HG02852 (cell line): ENCODE results near the gene PEX14.

Source experiments
- ATAC-seq: cut with Tn5 transposase; IDR thresholded peaks from one replicate; pipeline ENCODE4 v1.9.1; 2021; ENCODE audit warnings: mild to moderate bottlenecking, moderate library complexity; ENCODE audit not compliant: unreplicated experiment

The PEX14 gene

GRCh38 chr1:10613861-10614260 lies 139.1 kb downstream of the PEX14 start:
- no peak for ATAC-seq

- no peak for ATAC-seq
Measured at GRCh38 chr1:10614377-10615225, 139.9 kb downstream of the PEX14 start.

GRCh38 chr1:10615332-10615731 lies 140.6 kb downstream of the PEX14 start:
- no peak for ATAC-seq

- no peak for ATAC-seq
Measured at GRCh38 chr1:10615932-10616671, 141.4 kb downstream of the PEX14 start.

- no peak for ATAC-seq
Measured at GRCh38 chr1:10616696-10617095, 141.9 kb downstream of the PEX14 start.

GRCh38 chr1:10617318-10617717 lies 142.6 kb downstream of the PEX14 start:
- no peak for ATAC-seq

- no peak for ATAC-seq
Measured at GRCh38 chr1:10617931-10618885, 143.5 kb downstream of the PEX14 start.

- no peak for ATAC-seq
Measured at GRCh38 chr1:10620776-10621175, 146.0 kb downstream of the PEX14 start.

- no peak for ATAC-seq
Measured at GRCh38 chr1:10621906-10622305, 147.2 kb downstream of the PEX14 start.

GRCh38 chr1:10622910-10623685 lies 148.3 kb downstream of the PEX14 start:
- no peak for ATAC-seq

- ATAC-seq: no peak
Measured at GRCh38 chr1:10623686-10624145, 149.0 kb downstream of the PEX14 start.

- no peak for ATAC-seq
Measured at GRCh38 chr1:10624256-10625050, 149.7 kb downstream of the PEX14 start.

- no peak for ATAC-seq
Measured at GRCh38 chr1:10625076-10625475, 150.3 kb downstream of the PEX14 start.

GRCh38 chr1:10625554-10625953 lies 150.8 kb downstream of the PEX14 start:
- no peak for ATAC-seq

- ATAC-seq: no peak
Measured at GRCh38 chr1:10626131-10626731, 151.5 kb downstream of the PEX14 start.

- no peak for ATAC-seq
Measured at GRCh38 chr1:10626791-10627410, 152.2 kb downstream of the PEX14 start.

- no peak for ATAC-seq
Measured at GRCh38 chr1:10628685-10629084, 153.9 kb downstream of the PEX14 start.

- no peak for ATAC-seq
Measured at GRCh38 chr1:10629091-10629815, 154.5 kb downstream of the PEX14 start.
